Osteoblast (primary cell): Measurements from ENCODE around the gene MTMR4. TPM values are rescaled to one million over a fixed set of nuclear protein-coding genes. Genes with fewer than 3 reads are reported as not detected.

Source experiments
- DNase-seq: peaks from one replicate; pipeline ENCODE4 v3.0.0; 2011; ENCODE audit warnings: low spot score, mixed read lengths; ENCODE audit not compliant: insufficient read length; ENCODE audit errors: missing footprints
- H2AFZ ChIP-seq: 2 replicates; pipeline ENCODE4 v1.6.0; 2011; ENCODE audit warnings: mild to moderate bottlenecking, low read length
- H3K27ac ChIP-seq: 2 replicates; pipeline ENCODE4 v1.5.1; 2011; ENCODE audit warnings: mild to moderate bottlenecking, low read depth, low read length, moderate library complexity
- H3K27me3 ChIP-seq: 2 replicates; pipeline ENCODE4 v1.6.0; 2012; ENCODE audit warnings: mild to moderate bottlenecking, control low read depth, inconsistent platforms, low read length, moderate library complexity; ENCODE audit not compliant: insufficient read depth
- H3K36me3 ChIP-seq: 2 replicates; pipeline ENCODE4 v1.5.1; 2011; ENCODE audit warnings: mild to moderate bottlenecking, low read length, control low read depth, moderate library complexity; ENCODE audit not compliant: insufficient read depth
- H3K4me1 ChIP-seq: 2 replicates; pipeline ENCODE4 v1.5.1; 2011; ENCODE audit warnings: mild to moderate bottlenecking, low read length, control low read depth, moderate library complexity; ENCODE audit not compliant: insufficient read depth
- H3K4me2 ChIP-seq: 2 replicates; pipeline ENCODE4 v1.6.0; 2011; ENCODE audit warnings: mild to moderate bottlenecking, low read length; ENCODE audit not compliant: insufficient read depth
- H3K4me3 ChIP-seq: fragments of 200-600 bp; sonication (generic); 3 replicates; pipeline ENCODE4 v1.5.1; 2012; ENCODE audit warnings: mild to moderate bottlenecking, low read length, inconsistent platforms; ENCODE audit not compliant: insufficient read depth
- H3K79me2 ChIP-seq: 2 replicates; pipeline ENCODE4 v1.6.0; 2012; ENCODE audit warnings: mild to moderate bottlenecking, low read length, control low read depth, inconsistent platforms; ENCODE audit not compliant: insufficient read depth
- H3K9me3 ChIP-seq: 2 replicates; pipeline ENCODE4 v1.5.1; 2011; ENCODE audit warnings: low read depth, low read length, control low read depth
- H4K20me1 ChIP-seq: 2 replicates; pipeline ENCODE4 v1.6.0; 2012; ENCODE audit warnings: mild to moderate bottlenecking, low read length, control low read depth; ENCODE audit not compliant: insufficient read depth
- total RNA-seq: library from RNA; depleted of rRNA; stranded (reverse); fragments of >200 nt; gene quantifications from 2 replicates; pipeline ENCODE4 v1.2.3, GENCODE V29; 2012
- TF ChIP-seq, protein P1 (sequence below): IDR thresholded peaks from 2 replicates; pipeline ENCODE4 v1.5.1; 2011; ENCODE audit warnings: mild to moderate bottlenecking, low read depth, low read length, moderate library complexity; ENCODE audit errors: extremely low read depth

MTMR4 gene
- total RNA-seq, 1 donor, result 51.4 TPM

DNA sequence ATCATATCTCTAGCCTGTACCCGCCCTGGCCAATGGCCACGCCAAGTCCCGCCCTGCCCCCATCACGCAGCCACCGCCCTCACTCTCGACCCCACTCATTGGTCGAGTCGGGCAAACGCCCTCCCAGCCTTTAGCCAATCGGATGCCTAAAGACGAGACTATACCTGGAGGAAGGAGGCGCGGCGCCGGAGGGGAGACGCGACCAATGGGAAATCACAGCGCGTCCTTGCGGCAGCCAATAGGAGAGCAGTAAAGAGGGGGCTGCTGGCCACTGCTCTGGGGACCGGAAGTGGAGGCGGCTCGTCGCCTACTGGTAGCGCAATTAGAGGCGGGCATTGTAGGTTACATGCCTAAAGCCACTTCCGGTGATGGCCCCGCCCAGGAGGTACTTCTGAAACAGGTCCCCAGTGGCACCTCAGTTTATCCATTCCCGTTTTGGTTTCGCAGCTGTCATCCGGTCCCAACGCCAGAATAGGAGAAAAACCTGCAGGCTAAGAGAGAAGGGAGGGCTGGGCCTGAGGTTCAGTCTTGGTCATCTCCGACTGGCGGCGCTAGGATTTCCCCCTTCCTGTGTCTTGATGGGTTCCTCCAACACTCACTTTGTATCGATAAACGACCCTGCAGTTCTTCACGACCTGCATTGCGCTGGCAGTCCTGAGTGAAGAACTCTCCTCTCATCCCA lies 3.6 kb upstream of the MTMR4 start:
- H3K4me1 ChIP-seq, result peaks cover 19% of the 10 kb centered on the region
- H4K20me1 ChIP-seq, result peaks cover 4% of the 10 kb centered on the region
- TF ChIP-seq, protein P1, sequence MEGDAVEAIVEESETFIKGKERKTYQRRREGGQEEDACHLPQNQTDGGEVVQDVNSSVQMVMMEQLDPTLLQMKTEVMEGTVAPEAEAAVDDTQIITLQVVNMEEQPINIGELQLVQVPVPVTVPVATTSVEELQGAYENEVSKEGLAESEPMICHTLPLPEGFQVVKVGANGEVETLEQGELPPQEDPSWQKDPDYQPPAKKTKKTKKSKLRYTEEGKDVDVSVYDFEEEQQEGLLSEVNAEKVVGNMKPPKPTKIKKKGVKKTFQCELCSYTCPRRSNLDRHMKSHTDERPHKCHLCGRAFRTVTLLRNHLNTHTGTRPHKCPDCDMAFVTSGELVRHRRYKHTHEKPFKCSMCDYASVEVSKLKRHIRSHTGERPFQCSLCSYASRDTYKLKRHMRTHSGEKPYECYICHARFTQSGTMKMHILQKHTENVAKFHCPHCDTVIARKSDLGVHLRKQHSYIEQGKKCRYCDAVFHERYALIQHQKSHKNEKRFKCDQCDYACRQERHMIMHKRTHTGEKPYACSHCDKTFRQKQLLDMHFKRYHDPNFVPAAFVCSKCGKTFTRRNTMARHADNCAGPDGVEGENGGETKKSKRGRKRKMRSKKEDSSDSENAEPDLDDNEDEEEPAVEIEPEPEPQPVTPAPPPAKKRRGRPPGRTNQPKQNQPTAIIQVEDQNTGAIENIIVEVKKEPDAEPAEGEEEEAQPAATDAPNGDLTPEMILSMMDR, result no peak
- no peaks in the 10 kb centered on the region for H3K36me3 ChIP-seq
- no peaks in the 10 kb centered on the region for H3K27me3 ChIP-seq
- H3K27ac ChIP-seq, result peak overlapping the region; percentile 84
- peak overlapping the region; percentile 98 for H2AFZ ChIP-seq
- no peaks in the 10 kb centered on the region for H3K9me3 ChIP-seq
- H3K4me3 ChIP-seq, result peak overlapping the region; percentile 89
- peak; percentile 99 for DNase-seq
- H3K79me2 ChIP-seq, result peaks cover 8% of the 10 kb centered on the region
- H3K4me2 ChIP-seq, result peak overlapping the region; percentile 97

DNA sequence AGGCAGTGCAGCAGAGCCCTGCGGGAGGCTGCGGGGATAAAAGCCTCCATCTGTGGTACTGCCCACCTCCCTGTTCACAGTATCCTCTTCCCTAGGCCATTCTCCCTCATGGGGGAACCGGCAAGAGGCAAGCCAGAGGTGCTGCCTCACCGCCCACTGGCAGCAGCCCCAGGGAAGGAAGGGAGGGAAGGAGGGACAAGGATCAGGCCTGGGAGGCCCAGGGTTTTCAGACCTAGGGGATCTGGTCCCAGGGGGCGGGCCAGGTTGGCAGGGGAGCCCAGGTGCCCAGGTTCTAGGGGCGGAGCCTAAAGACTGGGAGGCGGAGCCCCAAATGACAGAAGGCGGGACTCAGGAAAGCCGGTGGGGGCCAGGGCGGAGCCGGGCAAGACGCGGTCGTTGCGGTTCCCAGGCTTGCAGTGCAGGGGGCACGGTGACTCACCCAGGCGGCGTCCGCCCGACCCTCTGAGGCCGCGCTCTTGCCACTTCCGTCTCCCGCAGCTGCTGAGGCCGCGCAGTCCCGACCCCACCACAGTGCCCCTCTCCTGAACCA lies 3.0 kb upstream of the MTMR4 start:
- DNase-seq, result peak; percentile 76
- Histone ChIP-seq H3K79me2 (peaks cover 10% of the 10 kb centered on the region), H3K4me3 (peak overlapping the region; percentile 89), H3K27me3 (no peaks in the 10 kb centered on the region), H2AFZ (peak overlapping the region; percentile 88), H3K27ac (peak overlapping the region; percentile 73), H3K36me3 (peaks cover 1% of the 10 kb centered on the region), H3K4me1 (peaks cover 19% of the 10 kb centered on the region), H3K9me3 (no peaks in the 10 kb centered on the region), H4K20me1 (peaks cover 7% of the 10 kb centered on the region), H3K4me2 (peak overlapping the region; percentile 97)
- TF ChIP-seq, protein P1, result no peak

DNA sequence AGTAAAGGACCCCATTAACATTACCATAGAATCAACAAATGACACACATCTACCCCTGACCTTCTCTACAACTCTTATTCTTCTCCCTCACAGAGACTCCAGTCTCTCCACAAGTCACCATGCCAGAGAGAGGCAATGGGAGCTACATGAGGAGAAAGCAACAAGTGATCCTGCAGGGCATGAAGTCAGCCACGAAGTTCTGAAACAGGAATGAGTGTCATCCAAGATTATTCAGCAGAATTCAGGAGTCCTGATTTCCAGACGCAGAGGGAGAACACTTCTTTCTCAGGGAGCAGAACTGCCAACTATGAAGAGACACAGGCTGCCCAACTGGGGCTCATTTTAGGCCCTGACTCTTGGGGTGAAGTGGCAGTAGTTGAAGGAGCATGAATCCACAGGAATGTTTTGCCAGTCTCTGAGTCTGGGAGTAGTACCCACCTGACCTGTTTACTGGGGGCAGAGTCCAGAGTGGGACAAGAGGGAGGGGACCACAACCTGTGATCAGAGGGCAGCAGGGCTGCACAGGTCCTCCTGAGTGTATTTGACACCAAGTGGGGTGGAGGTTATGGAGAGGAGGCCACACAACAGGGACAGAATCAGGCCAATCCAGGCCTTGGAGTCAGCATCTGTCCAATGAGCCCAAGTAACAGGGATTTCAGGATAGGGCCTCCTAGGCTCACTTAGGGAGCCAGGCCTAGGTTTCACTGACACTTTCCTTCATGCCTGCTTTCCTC lies 2.4 kb upstream of the MTMR4 start:
- peaks cover 3% of the 10 kb centered on the region for H3K36me3 ChIP-seq
- H3K79me2 ChIP-seq, result peaks cover 10% of the 10 kb centered on the region
- H4K20me1 ChIP-seq, result peaks cover 10% of the 10 kb centered on the region
- H3K4me2 ChIP-seq, result peak overlapping the region; percentile 97
- H3K9me3 ChIP-seq, result no peaks in the 10 kb centered on the region
- peaks cover 19% of the 10 kb centered on the region for H3K4me1 ChIP-seq
- H3K27me3 ChIP-seq, result no peaks in the 10 kb centered on the region
- DNase-seq, result no peak
- peak overlapping the region; percentile 89 for H3K4me3 ChIP-seq
- TF ChIP-seq, protein P1, result no peak
- peak overlapping the region; percentile 73 for H3K27ac ChIP-seq
- H2AFZ ChIP-seq, result peak overlapping the region; percentile 88

DNA sequence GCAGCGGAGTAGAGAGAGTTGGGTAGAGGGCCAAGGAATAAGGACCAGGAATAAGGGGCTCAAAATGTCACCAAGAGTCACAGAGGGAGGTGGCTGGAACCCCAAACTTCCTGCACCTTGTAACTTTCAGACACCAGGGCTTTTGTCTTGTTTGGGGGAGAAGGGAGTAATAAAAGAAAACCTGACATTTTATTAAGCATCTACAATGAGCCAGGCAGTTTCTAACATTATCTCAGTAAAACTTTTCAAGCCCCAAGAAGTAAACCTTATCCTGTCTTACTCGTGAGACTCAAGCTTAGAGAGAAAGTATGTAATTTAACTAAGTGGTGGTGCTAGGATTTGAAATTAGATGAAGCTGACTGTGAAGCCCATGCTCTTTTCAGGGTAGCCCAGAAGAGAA lies 848 bp upstream of the MTMR4 start:
- peak overlapping the region; percentile 80 for H2AFZ ChIP-seq

More for the DNA sequence above, 848 bp upstream of the MTMR4 start:
- no peak for DNase-seq
- Histone ChIP-seq H4K20me1 (peaks cover 10% of the 10 kb centered on the region), H3K36me3 (peaks cover 17% of the 10 kb centered on the region), H3K79me2 (peaks cover 10% of the 10 kb centered on the region), H3K4me3 (peak overlapping the region; percentile 77), H3K4me1 (peaks cover 19% of the 10 kb centered on the region), H3K27ac (no peak overlapping the region), H3K4me2 (peak overlapping the region; percentile 87), H3K9me3 (no peaks in the 10 kb centered on the region), H3K27me3 (no peaks in the 10 kb centered on the region)
- TF ChIP-seq, protein P1, result no peak
